ENCODE measurements around the gene WLS.
A peak's percentile ranks its signal among the peaks of the same experiment; 100 is the strongest.

WLS gene

DNA sequence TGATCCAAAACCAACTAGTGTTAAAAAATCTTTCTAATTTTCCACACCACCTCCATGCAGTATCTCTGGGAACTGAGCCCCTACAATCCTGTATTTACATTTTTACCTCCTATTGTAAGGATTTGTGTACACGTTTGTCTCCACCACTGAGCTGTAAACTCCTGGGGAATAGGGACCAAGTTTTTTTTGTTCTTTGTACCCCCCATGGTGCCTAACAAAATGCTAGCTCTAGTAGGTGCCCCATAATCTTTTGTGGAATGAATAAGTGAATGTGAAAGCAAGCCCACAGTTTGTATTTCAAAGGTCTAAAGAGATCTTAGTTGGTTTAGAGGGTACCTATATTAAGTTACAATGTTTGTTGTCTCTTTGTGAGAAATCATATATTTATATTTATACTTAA lies 879 bp upstream of the WLS start:
- H3K4me3 Mint-ChIP-seq: no peak overlapping the region
- DNase-seq: no peak
- no peaks in the 10 kb centered on the region for H3K36me3 Mint-ChIP-seq (ENCODE audit: low read depth)
- no peak overlapping the region for H3K27ac Mint-ChIP-seq
- H3K9me3 Mint-ChIP-seq: no peaks in the 10 kb centered on the region
- H3K4me1 Mint-ChIP-seq (ENCODE audit: low read depth): peaks cover 16% of the 10 kb centered on the region
- peaks cover 62% of the 10 kb centered on the region for H3K27me3 Mint-ChIP-seq

DNA sequence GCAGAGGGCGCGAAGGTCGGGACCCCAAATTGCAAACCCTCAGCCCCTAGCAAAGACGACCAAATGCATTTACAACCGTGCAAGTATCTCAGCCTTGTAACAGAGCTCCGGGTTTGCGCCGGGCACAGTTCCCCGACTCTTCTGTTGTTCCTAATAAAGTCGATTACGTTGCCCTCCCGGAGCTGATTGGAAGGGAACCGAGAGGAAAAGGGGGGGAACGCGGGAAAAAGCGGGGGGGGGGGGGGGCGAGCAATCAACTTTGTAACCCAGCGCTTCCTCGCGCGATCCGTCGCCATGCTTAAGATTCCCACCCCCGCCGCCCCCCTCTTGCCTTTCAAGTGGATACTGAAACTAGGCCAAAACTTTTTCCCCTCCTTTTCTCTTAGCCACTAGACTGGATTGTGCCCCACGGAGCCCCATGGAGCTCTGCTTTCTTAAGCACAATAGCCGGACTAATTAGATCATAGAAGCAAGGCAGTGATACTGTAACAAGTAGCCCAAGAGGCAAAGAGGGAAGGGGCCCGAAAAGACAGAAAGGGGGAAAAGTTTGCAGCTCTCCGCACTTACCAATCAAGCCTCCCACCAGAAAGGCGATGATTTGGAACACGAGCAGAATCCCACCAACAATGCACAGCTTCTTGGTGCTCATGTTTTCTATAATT lies 565 bp downstream of the WLS start:
- H3K36me3 Mint-ChIP-seq (ENCODE audit: low read depth): no peaks in the 10 kb centered on the region
- H3K4me3 Mint-ChIP-seq: peak overlapping the region; percentile 15
- H3K9me3 Mint-ChIP-seq: no peaks in the 10 kb centered on the region
- no peak overlapping the region for H3K27ac Mint-ChIP-seq
- no peak for DNase-seq
- peaks cover 65% of the 10 kb centered on the region for H3K27me3 Mint-ChIP-seq
- peaks cover 16% of the 10 kb centered on the region for H3K4me1 Mint-ChIP-seq (ENCODE audit: low read depth)

DNA sequence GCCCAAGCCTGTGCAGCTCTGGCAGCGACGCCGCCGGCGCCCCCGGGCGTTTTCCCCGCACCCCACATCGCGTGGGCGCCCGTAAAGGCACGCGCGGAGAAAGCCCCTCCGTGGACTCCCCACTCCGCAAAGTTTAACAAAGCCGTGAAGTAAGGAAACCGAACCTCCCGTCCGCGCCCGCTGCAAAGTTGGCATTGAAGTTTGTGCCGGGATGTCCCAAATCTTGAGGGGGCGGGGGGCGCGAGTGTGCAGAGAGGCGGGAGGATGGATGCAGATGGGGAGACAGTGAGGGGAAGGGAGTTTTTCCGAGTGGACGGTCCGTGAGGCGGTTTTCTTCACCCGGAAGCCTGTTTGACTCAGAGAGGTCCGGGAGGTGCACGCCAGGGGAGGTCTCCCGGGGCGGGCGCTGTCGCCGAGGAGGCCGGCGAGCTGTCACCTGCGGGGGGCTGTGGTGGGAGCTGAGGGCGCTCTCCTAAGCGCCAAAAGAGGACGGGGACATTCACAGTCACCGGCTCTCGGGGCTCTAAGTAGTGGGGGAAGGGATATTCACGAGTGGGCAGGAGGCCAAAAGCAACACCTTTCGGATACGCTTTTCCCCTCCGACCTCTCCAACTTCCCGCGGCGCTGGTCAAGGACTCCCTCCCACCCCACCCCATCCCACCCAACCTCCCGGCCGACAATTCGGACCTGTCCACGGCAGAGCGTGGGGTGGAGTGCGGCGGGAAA lies 1.3 kb downstream of the WLS start:
- Mint-ChIP-seq H3K4me1 (ENCODE audit: low read depth) (peaks cover 16% of the 10 kb centered on the region), H3K4me3 (no peak overlapping the region), H3K36me3 (ENCODE audit: low read depth) (no peaks in the 10 kb centered on the region), H3K9me3 (no peaks in the 10 kb centered on the region), H3K27ac (no peak overlapping the region), H3K27me3 (peaks cover 68% of the 10 kb centered on the region)
- no peak for DNase-seq

GRCh38 chr1:68230484-68230802 lies 1.9 kb downstream of the WLS start:
- no peak overlapping the region for H3K4me3 Mint-ChIP-seq
- H3K36me3 Mint-ChIP-seq (ENCODE audit: low read depth): no peaks in the 10 kb centered on the region
- H3K4me1 Mint-ChIP-seq (ENCODE audit: low read depth): peaks cover 16% of the 10 kb centered on the region
- no peaks in the 10 kb centered on the region for H3K9me3 Mint-ChIP-seq
- H3K27ac Mint-ChIP-seq: no peak overlapping the region
- H3K27me3 Mint-ChIP-seq: peaks cover 69% of the 10 kb centered on the region
- DNase-seq: no peak

DNA sequence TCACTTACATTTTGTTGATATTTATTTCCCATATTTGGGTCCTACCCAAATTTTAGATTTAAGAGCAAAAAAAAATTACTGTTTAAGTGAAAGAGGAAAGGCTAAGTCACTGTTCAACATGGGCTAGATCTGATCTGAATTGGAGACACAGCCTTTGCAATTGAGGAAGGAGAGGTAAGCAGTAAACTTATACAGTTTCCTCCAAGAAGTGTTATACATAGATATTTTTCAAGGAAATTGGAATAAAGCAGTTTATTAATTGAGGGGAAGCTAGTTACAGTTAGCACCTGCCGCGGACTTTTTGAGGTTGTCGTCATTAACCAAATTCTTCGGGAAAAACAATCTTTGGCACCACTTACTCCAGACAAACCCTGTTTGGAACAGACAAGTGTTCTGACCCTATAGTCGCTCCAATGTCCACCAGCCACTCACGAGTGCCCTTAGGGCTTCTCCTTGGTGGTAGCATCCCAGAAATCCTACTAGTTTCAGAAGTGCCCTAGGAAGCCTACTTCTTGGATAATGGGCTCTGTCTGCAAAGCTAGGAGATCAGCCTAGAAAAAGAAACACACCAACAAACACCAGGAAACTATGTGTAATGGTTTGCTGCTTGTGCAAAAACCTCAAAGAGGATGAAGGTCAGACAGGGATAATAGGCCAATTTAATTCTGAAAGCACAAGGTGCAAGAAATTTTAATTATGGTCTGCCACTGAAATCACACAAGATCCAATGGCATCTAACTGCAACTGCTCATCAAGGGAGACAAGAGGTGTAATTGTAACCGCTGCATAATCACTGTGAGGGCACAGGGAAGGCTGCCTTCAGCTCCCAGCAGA lies 2.5 kb downstream of the WLS start:
- no peak for DNase-seq
- no peak overlapping the region for H3K4me3 Mint-ChIP-seq

GRCh38 chr1:68228851-68229250 lies 3.5 kb downstream of the WLS start:
- Mint-ChIP-seq H3K27me3 (peaks cover 56% of the 10 kb centered on the region), H3K4me1 (ENCODE audit: low read depth) (peaks cover 16% of the 10 kb centered on the region), H3K36me3 (ENCODE audit: low read depth) (no peaks in the 10 kb centered on the region), H3K27ac (no peak overlapping the region), H3K9me3 (no peaks in the 10 kb centered on the region), H3K4me3 (no peak overlapping the region)
- DNase-seq: no peak

More for the DNA sequence above, 2.5 kb downstream of the WLS start:
- Mint-ChIP-seq H3K27me3 (peaks cover 66% of the 10 kb centered on the region), H3K36me3 (ENCODE audit: low read depth) (no peaks in the 10 kb centered on the region), H3K27ac (no peak overlapping the region), H3K9me3 (no peaks in the 10 kb centered on the region), H3K4me1 (ENCODE audit: low read depth) (peaks cover 16% of the 10 kb centered on the region)

DNA sequence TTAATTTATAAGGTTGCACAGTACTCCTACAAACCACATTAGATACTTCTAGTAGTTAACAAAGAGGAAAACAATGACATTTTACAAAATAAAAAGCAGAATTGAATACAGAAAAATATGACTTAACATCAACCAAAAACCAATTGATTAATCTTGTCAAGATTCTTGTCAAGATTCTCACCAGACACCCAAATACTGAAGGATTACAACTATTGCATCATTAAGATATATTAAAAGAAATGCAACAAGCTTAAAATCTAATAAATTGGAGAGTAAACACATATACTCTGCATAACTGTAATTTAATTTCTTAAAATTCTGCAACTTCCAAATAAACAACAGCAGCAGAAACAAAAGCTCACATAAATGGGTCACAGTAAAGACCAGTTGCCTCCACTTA lies 4.7 kb downstream of the WLS start:
- H3K27me3 Mint-ChIP-seq: peaks cover 45% of the 10 kb centered on the region

GRCh38 chr1:68225781-68226180 lies 6.5 kb downstream of the WLS start:
- H3K9me3 Mint-ChIP-seq: no peaks in the 10 kb centered on the region
- H3K4me1 Mint-ChIP-seq (ENCODE audit: low read depth): peaks cover 2% of the 10 kb centered on the region

More for the DNA sequence above, 4.7 kb downstream of the WLS start:
- Mint-ChIP-seq H3K36me3 (ENCODE audit: low read depth) (no peaks in the 10 kb centered on the region), H3K9me3 (no peaks in the 10 kb centered on the region), H3K27ac (no peak overlapping the region), H3K4me1 (ENCODE audit: low read depth) (peaks cover 10% of the 10 kb centered on the region), H3K4me3 (no peak overlapping the region)
- DNase-seq: no peak

GRCh38 chr1:68223687-68224086 lies 8.6 kb downstream of the WLS start:
- no peaks in the 10 kb centered on the region for H3K9me3 Mint-ChIP-seq
- no peaks in the 10 kb centered on the region for H3K4me1 Mint-ChIP-seq (ENCODE audit: low read depth)
- H3K27ac Mint-ChIP-seq: no peak overlapping the region
- no peak overlapping the region for H3K4me3 Mint-ChIP-seq
- no peak for DNase-seq
- H3K27me3 Mint-ChIP-seq: peaks cover 11% of the 10 kb centered on the region
- H3K36me3 Mint-ChIP-seq (ENCODE audit: low read depth): no peaks in the 10 kb centered on the region

More at GRCh38 chr1:68225781-68226180, 6.5 kb downstream of the WLS start:
- no peaks in the 10 kb centered on the region for H3K36me3 Mint-ChIP-seq (ENCODE audit: low read depth)
- H3K27ac Mint-ChIP-seq: no peak overlapping the region
- no peak for DNase-seq
- peaks cover 31% of the 10 kb centered on the region for H3K27me3 Mint-ChIP-seq
- H3K4me3 Mint-ChIP-seq: no peak overlapping the region

GRCh38 chr1:68221980-68222373 lies 10.3 kb downstream of the WLS start:
- Mint-ChIP-seq H3K9me3 (no peaks in the 10 kb centered on the region), H3K27me3 (peaks cover 11% of the 10 kb centered on the region), H3K4me1 (ENCODE audit: low read depth) (no peaks in the 10 kb centered on the region), H3K27ac (no peak overlapping the region), H3K4me3 (no peak overlapping the region), H3K36me3 (ENCODE audit: low read depth) (no peaks in the 10 kb centered on the region)
- no peak for DNase-seq

- Mint-ChIP-seq H3K4me3 (no peak overlapping the region), H3K27ac (no peak overlapping the region), H3K9me3 (no peaks in the 10 kb centered on the region), H3K4me1 (ENCODE audit: low read depth) (no peaks in the 10 kb centered on the region), H3K27me3 (peaks cover 5% of the 10 kb centered on the region), H3K36me3 (ENCODE audit: low read depth) (no peaks in the 10 kb centered on the region)
- no peak for DNase-seq
These were observed 11.0 kb downstream of the WLS start for GRCh38 chr1:68221001-68221979.

- Mint-ChIP-seq H3K4me1 (ENCODE audit: low read depth) (no peaks in the 10 kb centered on the region), H3K4me3 (no peak overlapping the region), H3K36me3 (ENCODE audit: low read depth) (no peaks in the 10 kb centered on the region), H3K27ac (no peak overlapping the region), H3K27me3 (peaks cover 2% of the 10 kb centered on the region), H3K9me3 (no peaks in the 10 kb centered on the region)
- no peak for DNase-seq
These were observed 11.9 kb downstream of the WLS start for GRCh38 chr1:68220420-68220819.

DNA sequence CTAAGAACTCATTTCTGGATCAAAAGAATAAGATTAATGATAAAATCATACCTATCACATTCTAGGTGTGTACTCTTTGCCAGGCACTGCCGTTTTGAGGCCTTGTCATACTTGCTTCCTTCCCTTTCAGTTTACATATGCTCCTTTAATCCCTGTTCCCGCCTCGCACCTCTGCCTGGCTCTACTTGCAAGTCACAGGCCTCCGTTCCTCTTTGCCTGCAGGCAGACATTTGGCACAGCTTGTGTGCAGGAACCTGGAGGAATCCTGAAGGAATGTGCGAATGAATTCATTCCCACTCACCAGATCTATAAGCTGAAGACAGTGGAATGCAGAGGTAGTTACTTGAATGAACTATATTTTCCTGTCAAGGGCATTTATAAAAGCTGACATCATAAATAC lies 13.8 kb downstream of the WLS start:
- Mint-ChIP-seq H3K36me3 (ENCODE audit: low read depth) (no peaks in the 10 kb centered on the region), H3K27me3 (peaks cover 2% of the 10 kb centered on the region), H3K4me3 (no peak overlapping the region), H3K9me3 (no peaks in the 10 kb centered on the region), H3K4me1 (ENCODE audit: low read depth) (no peaks in the 10 kb centered on the region), H3K27ac (no peak overlapping the region)
- no peak for DNase-seq

GRCh38 chr1:68217618-68218017 lies 14.7 kb downstream of the WLS start:
- H3K36me3 Mint-ChIP-seq (ENCODE audit: low read depth): no peaks in the 10 kb centered on the region
- no peaks in the 10 kb centered on the region for H3K4me1 Mint-ChIP-seq (ENCODE audit: low read depth)
- H3K9me3 Mint-ChIP-seq: no peaks in the 10 kb centered on the region
- DNase-seq: no peak
- peaks cover 2% of the 10 kb centered on the region for H3K27me3 Mint-ChIP-seq
- H3K27ac Mint-ChIP-seq: no peak overlapping the region
- H3K4me3 Mint-ChIP-seq: no peak overlapping the region

Data from activated T-cell treated with anti-CD3 and anti-CD28 coated beads, Interleukin-2, amount 50 U/mL, for 24 hours (primary cell).